CD4-positive, alpha-beta T cell treated with Interleukin-4 for 4 hours (primary cell): ENCODE data around the gene GSTM4.

Source experiments
- DNase-seq: peaks from one replicate; pipeline ENCODE4 v3.0.0-alpha.2; 2020

The GSTM4 gene

GRCh38 chr1:109625176-109625575 lies 30.7 kb upstream of the GSTM4 start:
- DNase-seq = no peak

GRCh38 chr1:109625601-109626560 lies 30.0 kb upstream of the GSTM4 start:
- no peak for DNase-seq

- DNase-seq = no peak
Measured at GRCh38 chr1:109626682-109627408, 29.1 kb upstream of the GSTM4 start.

GRCh38 chr1:109627692-109628399 lies 28.1 kb upstream of the GSTM4 start:
- no peak for DNase-seq

GRCh38 chr1:109628540-109629321 lies 27.2 kb upstream of the GSTM4 start:
- DNase-seq = no peak

GRCh38 chr1:109629372-109630030 lies 26.4 kb upstream of the GSTM4 start:
- no peak for DNase-seq

- DNase-seq = no peak
Measured at GRCh38 chr1:109630081-109630897, 25.6 kb upstream of the GSTM4 start.

- no peak for DNase-seq
Measured at GRCh38 chr1:109630898-109631512, 24.9 kb upstream of the GSTM4 start.

- DNase-seq = no peak
Measured at GRCh38 chr1:109631513-109632505, 24.1 kb upstream of the GSTM4 start.

- no peak for DNase-seq
Measured at GRCh38 chr1:109632671-109633346, 23.1 kb upstream of the GSTM4 start.

GRCh38 chr1:109634292-109634691 lies 21.6 kb upstream of the GSTM4 start:
- no peak for DNase-seq

- DNase-seq = no peak
Measured at GRCh38 chr1:109634771-109635750, 20.8 kb upstream of the GSTM4 start.

GRCh38 chr1:109635862-109636200 lies 20.1 kb upstream of the GSTM4 start:
- DNase-seq = no peak

- DNase-seq = no peak
Measured at GRCh38 chr1:109636201-109636952, 19.5 kb upstream of the GSTM4 start.

GRCh38 chr1:109637446-109637845 lies 18.5 kb upstream of the GSTM4 start:
- DNase-seq = no peak

GRCh38 chr1:109639063-109639840 lies 16.6 kb upstream of the GSTM4 start:
- DNase-seq = no peak
